ENCODE results near the gene CBFB. TPM values are rescaled to one million over a fixed set of nuclear protein-coding genes. Genes with fewer than 3 reads are reported as not detected.
"Not testable (repeated sequence)": the region's sequence is repeated elsewhere in the genome, so short reads cannot be mapped to it uniquely, and the experiment has no call there.

CBFB gene
- total RNA-seq, 1 donor from 2014 or later, result 40.9 TPM

- DNase-seq (ENCODE audit: low spot score), result not testable (repeated sequence)
Observed at GRCh38 chr16:67041520-67041919, 12.6 kb downstream of the CBFB start.

- DNase-seq (ENCODE audit: low spot score), result no peak
Observed at GRCh38 chr16:67043420-67043819, 14.5 kb downstream of the CBFB start.

- no peak for DNase-seq (ENCODE audit: low spot score)
Observed at GRCh38 chr16:67050796-67051195, 21.8 kb downstream of the CBFB start.

- no peak for DNase-seq (ENCODE audit: low spot score)
Observed at GRCh38 chr16:67052399-67052798, 23.4 kb downstream of the CBFB start.

GRCh38 chr16:67053767-67054334 is 24.9 kb downstream of the CBFB start:
- no peak for DNase-seq (ENCODE audit: low spot score)

- DNase-seq (ENCODE audit: low spot score), result no peak
Observed at GRCh38 chr16:67054901-67055300, 26.0 kb downstream of the CBFB start.

- no peak for DNase-seq (ENCODE audit: low spot score)
Observed at GRCh38 chr16:67055712-67056487, 27.0 kb downstream of the CBFB start.

GRCh38 chr16:67063008-67063407 is 34.1 kb downstream of the CBFB start:
- DNase-seq (ENCODE audit: low spot score), result no peak

- no peak for DNase-seq (ENCODE audit: low spot score)
Observed at GRCh38 chr16:67068212-67068753, 39.3 kb downstream of the CBFB start.

- no peak for DNase-seq (ENCODE audit: low spot score)
Observed at GRCh38 chr16:67071476-67072048, 42.6 kb downstream of the CBFB start.

- DNase-seq (ENCODE audit: low spot score), result no peak
Observed at GRCh38 chr16:67075331-67075730, 46.4 kb downstream of the CBFB start.

- no peak for DNase-seq (ENCODE audit: low spot score)
Observed at GRCh38 chr16:67077871-67078270, 48.9 kb downstream of the CBFB start.

GRCh38 chr16:67082100-67082499 is 53.2 kb downstream of the CBFB start:
- DNase-seq (ENCODE audit: low spot score), result no peak

- no peak for DNase-seq (ENCODE audit: low spot score)
Observed at GRCh38 chr16:67082891-67083290, 53.9 kb downstream of the CBFB start.

GRCh38 chr16:67084345-67085028 is 55.5 kb downstream of the CBFB start:
- no peak for DNase-seq (ENCODE audit: low spot score)

- DNase-seq (ENCODE audit: low spot score), result no peak
Observed at GRCh38 chr16:67086822-67087221, 57.9 kb downstream of the CBFB start.

GRCh38 chr16:67087291-67087690 is 58.3 kb downstream of the CBFB start:
- no peak for DNase-seq (ENCODE audit: low spot score)

- DNase-seq (ENCODE audit: low spot score), result no peak
Observed at GRCh38 chr16:67087803-67088202, 58.9 kb downstream of the CBFB start.

- DNase-seq (ENCODE audit: low spot score), result no peak
Observed at GRCh38 chr16:67088551-67088950, 59.6 kb downstream of the CBFB start.

- no peak for DNase-seq (ENCODE audit: low spot score)
Observed at GRCh38 chr16:67089101-67089500, 60.2 kb downstream of the CBFB start.

- no peak for DNase-seq (ENCODE audit: low spot score)
Observed at GRCh38 chr16:67091906-67092566, 63.1 kb downstream of the CBFB start.
